CD4-positive, alpha-beta T cell (primary cell): ENCODE results near the gene OMA1. TPM values are rescaled to one million over a fixed set of nuclear protein-coding genes. Genes with fewer than 3 reads are reported as not detected.

ENCODE experiments used
- ATAC-seq: fragments of 200-7000 bp; cut with Tn5 transposase; one replicate; pipeline ENCODE4 v1.10.0; 2022; ENCODE audit warnings: mild to moderate bottlenecking; ENCODE audit not compliant: poor library complexity
- CTCF ChIA-PET: fragments of 350-600 bp; sonication (Branson Sonifier 250); formaldehyde crosslinking; loops from one replicate; lab custom pipeline; 2021; ENCODE audit warnings: antibody characterized with exemption, inconsistent platforms; lab: Charles Lee
- POLR2A ChIA-PET: fragments of 350-600 bp; sonication (Branson Sonifier 250); formaldehyde crosslinking; loops from one replicate; lab custom pipeline; 2021; ENCODE audit warnings: antibody characterized with exemption, inconsistent platforms; lab: Charles Lee
- DNase-seq, 14 experiments: peaks; one replicate each; pipeline ENCODE4 v3.0.0-alpha.2; 2013 to 2020; ENCODE audit warnings: mixed read lengths in 2 of 14
- H3K27ac ChIP-seq, 2 donors: one replicate each; pipeline versions ENCODE4 v1.5.1 to v1.7.0; 2013; ENCODE audit warnings: low read length in 2 of 2, low read depth in 1 of 2, mild to moderate bottlenecking in 1 of 2
- H3K27me3 ChIP-seq, 2 experiments: 1 replicate in 1 of 2; 2 replicates in 1 of 2; pipeline versions ENCODE4 v1.6.1 to v1.7.0; 2013; ENCODE audit warnings: low read length in 2 of 2, control low read depth in 1 of 2, mild to moderate bottlenecking in 1 of 2, moderate library complexity in 1 of 2; ENCODE audit not compliant: insufficient read depth in 2 of 2, control insufficient read depth in 1 of 2
- H3K36me3 ChIP-seq: one replicate; pipeline ENCODE4 v1.6.1; 2013; ENCODE audit warnings: low read length, control low read depth; ENCODE audit not compliant: insufficient read depth
- H3K4me1 ChIP-seq: one replicate; pipeline ENCODE4 v1.6.1; 2013; ENCODE audit warnings: low read length, control low read depth; ENCODE audit not compliant: insufficient read depth
- H3K4me3 ChIP-seq: one replicate; pipeline ENCODE4 v1.5.1; 2013; ENCODE audit warnings: mild to moderate bottlenecking, low read length, moderate library complexity
- H3K9me3 ChIP-seq, 2 experiments: 1 replicate in 1 of 2; 2 replicates in 1 of 2; pipeline versions ENCODE4 v1.6.1 to v1.7.0; 2013; ENCODE audit warnings: low read length in 2 of 2, mild to moderate bottlenecking in 2 of 2, control low read depth in 1 of 2, moderate library complexity in 1 of 2; ENCODE audit not compliant: control insufficient read depth in 1 of 2, insufficient read depth in 1 of 2
- H3K27ac Mint-ChIP-seq: one replicate; pipeline ENCODE4 v1.8.0; 2020; ENCODE audit warnings: mixed read lengths
- H3K27me3 Mint-ChIP-seq: one replicate; pipeline ENCODE4 v1.8.0; 2021; ENCODE audit warnings: mixed read lengths
- H3K36me3 Mint-ChIP-seq: one replicate; pipeline ENCODE4 v1.8.0; 2021; ENCODE audit warnings: low read depth, mixed read lengths
- H3K4me1 Mint-ChIP-seq: one replicate; pipeline ENCODE4 v1.8.0; 2021; ENCODE audit warnings: low read depth, mixed read lengths
- H3K4me3 Mint-ChIP-seq: one replicate; pipeline ENCODE4 v1.8.0; 2020; ENCODE audit warnings: mild to moderate bottlenecking, mixed read lengths
- H3K9me3 Mint-ChIP-seq: one replicate; pipeline ENCODE4 v1.8.0; 2020; ENCODE audit warnings: mixed read lengths
- intact Hi-C, 2 experiments: fragments of 100-400 bp; cut with DNase I in 1 of 2; cut with micrococcal nuclease in 1 of 2; formaldehyde crosslinking; loops; one replicate each; pipeline versions ENCODE4 v1.15.1 to v1.9.0; 2023 to 2025; cut with DNase I, micrococcal nuclease
- total RNA-seq, 174 experiments: library from RNA in 2 of 174; stranded (reverse) in 2 of 174; gene quantifications; one replicate each; pipeline ENCODE4 v1.2.3 and lab custom pipeline; 2021 to 2026
- TF ChIP-seq, protein P1 (sequence below): fragments of 200-600 bp; IDR thresholded peaks from one replicate; pipeline ENCODE4 v1.8.0; 2022; ENCODE audit warnings: antibody characterized with exemption, mild to moderate bottlenecking

The OMA1 gene
- total RNA-seq, 2 experiments from 2014 or later, result 23.7 to 27.7 TPM

DNA sequence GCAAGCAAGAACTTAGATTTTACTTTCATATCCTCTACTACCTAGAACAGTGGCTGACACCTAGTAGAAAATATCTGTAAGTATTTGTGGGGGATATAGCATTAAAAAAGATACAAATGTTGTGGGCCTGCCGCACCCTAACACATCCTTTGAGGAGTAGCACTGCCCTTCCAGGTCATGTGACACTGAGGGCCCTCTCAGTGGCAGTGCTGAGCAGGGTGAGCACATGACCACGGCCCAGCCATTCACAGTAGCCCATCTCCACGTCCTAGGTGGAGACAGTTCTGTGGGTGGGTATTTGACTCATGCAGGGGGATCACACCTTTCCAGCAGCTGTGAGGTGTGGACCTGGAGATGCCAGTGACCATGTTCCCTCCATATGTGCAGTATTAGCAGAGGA, 108.9 kb downstream of the OMA1 start:
- H3K27me3 Mint-ChIP-seq, result no peaks in the 10 kb centered on the region
- H3K27ac Mint-ChIP-seq, result no peak overlapping the region
- H3K36me3 Mint-ChIP-seq, result no peaks in the 10 kb centered on the region
- no peak for ATAC-seq
- Histone ChIP-seq H3K4me1 (no peaks in the 10 kb centered on the region), H3K36me3 (no peaks in the 10 kb centered on the region), H3K27ac (no peak overlapping the region), H3K4me3 (no peak overlapping the region), H3K27me3 (no peaks in the 10 kb centered on the region), H3K9me3 (no peaks in the 10 kb centered on the region)
- POLR2A ChIA-PET, result no interaction called here
- CTCF ChIA-PET, result no interaction called here
- H3K9me3 Mint-ChIP-seq, result no peaks in the 10 kb centered on the region
- H3K4me1 Mint-ChIP-seq, result no peaks in the 10 kb centered on the region
- intact Hi-C loops, result no loop called here
- H3K4me3 Mint-ChIP-seq, result no peak overlapping the region
- DNase-seq, result no peak
- TF ChIP-seq, protein P1, sequence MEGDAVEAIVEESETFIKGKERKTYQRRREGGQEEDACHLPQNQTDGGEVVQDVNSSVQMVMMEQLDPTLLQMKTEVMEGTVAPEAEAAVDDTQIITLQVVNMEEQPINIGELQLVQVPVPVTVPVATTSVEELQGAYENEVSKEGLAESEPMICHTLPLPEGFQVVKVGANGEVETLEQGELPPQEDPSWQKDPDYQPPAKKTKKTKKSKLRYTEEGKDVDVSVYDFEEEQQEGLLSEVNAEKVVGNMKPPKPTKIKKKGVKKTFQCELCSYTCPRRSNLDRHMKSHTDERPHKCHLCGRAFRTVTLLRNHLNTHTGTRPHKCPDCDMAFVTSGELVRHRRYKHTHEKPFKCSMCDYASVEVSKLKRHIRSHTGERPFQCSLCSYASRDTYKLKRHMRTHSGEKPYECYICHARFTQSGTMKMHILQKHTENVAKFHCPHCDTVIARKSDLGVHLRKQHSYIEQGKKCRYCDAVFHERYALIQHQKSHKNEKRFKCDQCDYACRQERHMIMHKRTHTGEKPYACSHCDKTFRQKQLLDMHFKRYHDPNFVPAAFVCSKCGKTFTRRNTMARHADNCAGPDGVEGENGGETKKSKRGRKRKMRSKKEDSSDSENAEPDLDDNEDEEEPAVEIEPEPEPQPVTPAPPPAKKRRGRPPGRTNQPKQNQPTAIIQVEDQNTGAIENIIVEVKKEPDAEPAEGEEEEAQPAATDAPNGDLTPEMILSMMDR, result no peak

DNA sequence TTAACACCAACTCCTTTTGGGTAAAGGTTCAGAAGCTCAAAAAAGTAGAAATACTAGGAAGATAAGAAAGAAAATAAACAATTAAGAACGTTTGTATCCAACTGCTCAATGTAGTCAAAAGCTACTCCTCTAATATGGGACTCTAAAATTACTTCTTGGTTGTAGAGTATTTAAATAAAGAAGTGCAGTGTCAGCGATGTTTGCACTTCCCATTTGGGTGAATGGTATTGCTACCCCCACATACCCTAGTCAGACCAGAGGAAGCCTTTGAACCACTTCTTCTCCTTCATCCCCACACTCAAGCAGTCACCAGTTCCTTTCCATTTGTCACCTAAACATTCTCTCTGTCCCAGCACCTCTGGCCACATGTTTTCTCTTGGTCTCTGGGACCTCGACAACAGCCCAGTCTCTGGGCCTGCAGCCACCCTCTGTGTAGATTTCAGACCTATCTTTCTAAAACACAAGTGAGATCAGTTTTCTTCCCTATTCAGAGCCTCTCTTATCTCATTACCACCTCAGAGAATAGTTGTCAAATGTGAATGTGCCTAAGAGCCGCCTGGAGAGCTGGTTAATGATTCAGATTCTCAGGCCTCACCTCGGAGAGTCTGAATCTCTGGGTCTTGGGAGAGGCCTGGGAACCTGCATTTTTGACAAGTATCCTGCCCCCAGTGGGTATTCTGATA, 109.8 kb downstream of the OMA1 start:
- Mint-ChIP-seq H3K36me3 (no peaks in the 10 kb centered on the region), H3K27me3 (no peaks in the 10 kb centered on the region), H3K4me1 (no peaks in the 10 kb centered on the region), H3K27ac (no peak overlapping the region), H3K9me3 (no peaks in the 10 kb centered on the region), H3K4me3 (no peak overlapping the region)
- no peaks in the 10 kb centered on the region for H3K27me3 ChIP-seq
- H3K4me1 ChIP-seq, result no peaks in the 10 kb centered on the region
- no peak overlapping the region for H3K27ac ChIP-seq
- ChIA-PET POLR2A (no interaction called here), CTCF (interaction anchor here (0.6 kb wide), 1 partner anchor 437 kb away, joined by 3 read pairs; no protein-coding TSS in a partner anchor)
- H3K9me3 ChIP-seq, result no peaks in the 10 kb centered on the region
- ATAC-seq (no peak), DNase-seq (no peak)
- H3K36me3 ChIP-seq, result no peaks in the 10 kb centered on the region
- H3K4me3 ChIP-seq, result no peak overlapping the region
- TF ChIP-seq, protein P1, result no peak
- intact Hi-C loops, result no loop called here

GRCh38 chr1:58435376-58435775, 111.2 kb downstream of the OMA1 start:
- ATAC-seq, result no peak
- H3K9me3 ChIP-seq, result no peaks in the 10 kb centered on the region
- Mint-ChIP-seq H3K27me3 (no peaks in the 10 kb centered on the region), H3K4me1 (no peaks in the 10 kb centered on the region), H3K9me3 (no peaks in the 10 kb centered on the region), H3K4me3 (no peak overlapping the region), H3K27ac (no peak overlapping the region), H3K36me3 (no peaks in the 10 kb centered on the region)
- H3K36me3 ChIP-seq, result no peaks in the 10 kb centered on the region
- no peaks in the 10 kb centered on the region for H3K4me1 ChIP-seq
- no peak for DNase-seq
- ChIA-PET CTCF (no interaction called here), POLR2A (no interaction called here)
- H3K27me3 ChIP-seq, result no peaks in the 10 kb centered on the region
- no peak overlapping the region for H3K27ac ChIP-seq
- TF ChIP-seq, protein P1, result no peak
- H3K4me3 ChIP-seq, result no peak overlapping the region
- intact Hi-C loops, result no loop called here
